ENCODE results near the gene CLGN.
A peak's percentile ranks its signal among the peaks of the same experiment; 100 is the strongest.

The CLGN gene

GRCh38 chr4:140373328-140374129 lies 53.9 kb downstream of the CLGN start, which contains the start of gene SCOC:
Gene SCOC (plus strand): TSS chr4:140373646. CDS start chr4:140379171, 5,525 bp downstream.
- TF ChIP-seq REST (IDR thresholded peaks at IDR 0.05; ENCODE audit: insufficient read depth in 1 of 2, low read depth in 2 of 2, low read length in 2 of 2), result no peak
- 0 out of 2 replicates have a peak, but pooled peaks have one; percentile 51 for TF ChIP-seq POLR2AphosphoS5 (IDR thresholded peaks at IDR 0.05; ENCODE audit: low read depth, low read length)
- peak; percentile 85; the same call in 1 of the 2 replicates for TF ChIP-seq TAF1 (IDR thresholded peaks at IDR 0.05; ENCODE audit: borderline replicate concordance, insufficient read depth, low read length)
- TF ChIP-seq SIN3A (IDR thresholded peaks at IDR 0.05; ENCODE audit: borderline replicate concordance, insufficient read depth, low read length), result 0 out of 2 replicates have a peak, but pooled peaks have one; percentile 11
- TF ChIP-seq FOXP2 (optimal IDR thresholded peaks at IDR 0.05; ENCODE audit: borderline replicate concordance, extremely low read depth, extremely low read length, insufficient read depth), result no peak

GRCh38 chr4:140372751-140373327 lies 54.6 kb downstream of the CLGN start:
- peak in 1 of 2 experiments; percentile 51; a peak in 1 of 4 replicates for TF ChIP-seq REST (IDR thresholded peaks at IDR 0.05; ENCODE audit: insufficient read depth in 1 of 2, low read depth in 2 of 2, low read length in 2 of 2)
- no peak for TF ChIP-seq TAF1 (IDR thresholded peaks at IDR 0.05; ENCODE audit: borderline replicate concordance, insufficient read depth, low read length)
- TF ChIP-seq POLR2AphosphoS5 (IDR thresholded peaks at IDR 0.05; ENCODE audit: low read depth, low read length), result peak; percentile 87; the same call in 1 of the 2 replicates

GRCh38 chr4:140368686-140369085 lies 58.8 kb downstream of the CLGN start:
- TF ChIP-seq SIN3A (IDR thresholded peaks at IDR 0.05; ENCODE audit: borderline replicate concordance, insufficient read depth, low read length) (no peak), REST (IDR thresholded peaks at IDR 0.05; ENCODE audit: insufficient read depth in 1 of 2, low read depth in 2 of 2, low read length in 2 of 2) (no peak)

- TF ChIP-seq REST (IDR thresholded peaks at IDR 0.05; ENCODE audit: insufficient read depth in 1 of 2, low read depth in 2 of 2, low read length in 2 of 2), result no peak
- TF ChIP-seq FOXP2 (optimal IDR thresholded peaks at IDR 0.05; ENCODE audit: borderline replicate concordance, extremely low read depth, extremely low read length, insufficient read depth), result no peak
- no peak for TF ChIP-seq POLR2AphosphoS5 (IDR thresholded peaks at IDR 0.05; ENCODE audit: low read depth, low read length)
- no peak for TF ChIP-seq TAF1 (IDR thresholded peaks at IDR 0.05; ENCODE audit: borderline replicate concordance, insufficient read depth, low read length)
- TF ChIP-seq SIN3A (IDR thresholded peaks at IDR 0.05; ENCODE audit: borderline replicate concordance, insufficient read depth, low read length), result no peak
Measured at GRCh38 chr4:140367738-140368137, 59.7 kb downstream of the CLGN start.

Data from PFSK-1 (cell line).